Activated CD4-positive, alpha-beta T cell treated with anti-CD3 and anti-CD28 coated beads, Interleukin-2, amount 50 U/mL, for 16 hours (primary cell): ENCODE data around the gene CDKL1.

Source experiments
- DNase-seq: peaks from one replicate; pipeline ENCODE4 v3.0.0-alpha.2; 2020

CDKL1 gene

GRCh38 chr14:50396631-50397389, at the start of gene CDKL1:
TSS of gene CDKL1 (minus strand) at chr14:50396881. CDS start at chr14:50395868, 1,013 bp downstream.
- DNase-seq: peak; percentile 42

GRCh38 chr14:50434528-50434927, 37.8 kb upstream of the CDKL1 start:
- no peak for DNase-seq

- DNase-seq: no peak
Observed at GRCh38 chr14:50432131-50432530, 35.5 kb upstream of the CDKL1 start.

DNA sequence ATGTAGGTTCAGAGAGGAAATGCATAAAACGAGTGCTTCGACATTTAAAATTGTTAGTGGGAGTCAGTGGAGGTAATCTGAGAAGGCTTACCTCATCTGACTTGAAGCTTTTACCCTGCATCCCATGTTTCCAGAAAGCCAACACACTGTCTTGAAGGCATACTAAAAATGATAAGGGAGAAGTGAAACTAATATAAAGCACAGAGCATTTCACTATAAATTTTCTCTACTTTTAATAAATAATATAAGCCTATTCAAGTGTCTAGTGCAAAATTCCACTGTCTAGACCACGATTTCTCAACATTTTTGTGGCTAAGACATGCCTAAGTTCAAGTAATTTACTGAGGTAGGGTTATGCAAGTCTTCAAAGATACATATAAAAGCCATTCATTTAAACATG, 29.1 kb upstream of the CDKL1 start:
- no peak for DNase-seq

GRCh38 chr14:50425105-50425504, 28.4 kb upstream of the CDKL1 start:
- DNase-seq: no peak

- DNase-seq: no peak
Observed at GRCh38 chr14:50423529-50423928, 26.8 kb upstream of the CDKL1 start.

DNA sequence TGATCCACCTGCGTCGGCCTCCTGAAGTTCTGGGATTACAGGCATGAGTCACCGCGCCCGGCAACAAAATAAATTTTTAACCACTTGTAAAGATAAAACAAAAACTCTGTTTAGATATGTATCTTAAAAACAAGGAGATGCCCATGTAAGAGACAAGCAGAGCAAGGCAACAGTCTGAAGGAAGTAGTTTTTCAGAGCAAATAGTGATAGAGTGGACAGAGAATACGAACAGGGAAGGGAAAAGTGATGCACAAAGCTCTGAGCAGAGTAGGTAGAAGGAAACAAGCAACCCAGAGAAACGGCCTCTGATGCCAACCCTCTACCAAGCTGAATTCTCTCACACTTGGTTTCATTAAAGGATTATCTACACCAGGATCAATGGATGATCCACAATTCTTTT, 24.8 kb upstream of the CDKL1 start:
- DNase-seq: no peak

DNA sequence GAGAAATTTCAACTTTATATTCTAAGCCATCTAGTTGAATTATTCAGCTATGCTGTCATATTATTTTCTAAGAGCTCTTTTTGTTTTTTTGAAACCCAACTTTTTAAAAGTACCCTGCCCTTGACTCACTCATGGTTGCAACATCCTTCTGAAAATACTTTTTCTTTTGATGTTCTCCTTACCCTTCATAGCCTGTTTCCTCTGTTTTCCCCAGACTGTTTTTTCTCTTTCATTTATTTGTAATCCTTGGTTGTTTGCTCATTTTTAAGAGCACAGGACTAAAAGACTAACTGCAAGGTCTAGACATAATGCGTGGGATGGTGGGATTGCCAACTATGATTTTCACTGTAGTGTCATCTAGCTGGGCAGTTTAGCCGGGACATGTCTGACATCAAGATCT, 21.2 kb upstream of the CDKL1 start:
- DNase-seq: no peak

DNA sequence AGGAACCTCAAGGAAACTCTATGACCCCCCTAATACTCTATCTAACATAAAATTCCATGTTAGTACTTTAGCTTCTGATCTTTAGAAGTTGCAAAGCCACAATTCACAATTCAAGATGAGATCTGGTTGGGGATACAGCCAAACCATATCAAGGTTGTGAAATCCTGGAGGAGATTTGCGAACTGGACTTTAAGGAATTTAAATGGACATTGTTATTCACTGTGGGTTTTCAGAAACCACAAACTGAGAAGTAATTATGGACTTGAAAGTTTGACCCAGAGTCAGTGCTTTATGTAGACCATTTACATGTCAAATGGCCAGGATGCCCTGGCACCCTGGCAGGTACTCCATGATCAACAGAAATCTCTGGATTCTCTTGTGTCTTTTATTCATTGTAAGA, 14.2 kb upstream of the CDKL1 start:
- no peak for DNase-seq

GRCh38 chr14:50410071-50410470, 13.4 kb upstream of the CDKL1 start:
- no peak for DNase-seq

DNA sequence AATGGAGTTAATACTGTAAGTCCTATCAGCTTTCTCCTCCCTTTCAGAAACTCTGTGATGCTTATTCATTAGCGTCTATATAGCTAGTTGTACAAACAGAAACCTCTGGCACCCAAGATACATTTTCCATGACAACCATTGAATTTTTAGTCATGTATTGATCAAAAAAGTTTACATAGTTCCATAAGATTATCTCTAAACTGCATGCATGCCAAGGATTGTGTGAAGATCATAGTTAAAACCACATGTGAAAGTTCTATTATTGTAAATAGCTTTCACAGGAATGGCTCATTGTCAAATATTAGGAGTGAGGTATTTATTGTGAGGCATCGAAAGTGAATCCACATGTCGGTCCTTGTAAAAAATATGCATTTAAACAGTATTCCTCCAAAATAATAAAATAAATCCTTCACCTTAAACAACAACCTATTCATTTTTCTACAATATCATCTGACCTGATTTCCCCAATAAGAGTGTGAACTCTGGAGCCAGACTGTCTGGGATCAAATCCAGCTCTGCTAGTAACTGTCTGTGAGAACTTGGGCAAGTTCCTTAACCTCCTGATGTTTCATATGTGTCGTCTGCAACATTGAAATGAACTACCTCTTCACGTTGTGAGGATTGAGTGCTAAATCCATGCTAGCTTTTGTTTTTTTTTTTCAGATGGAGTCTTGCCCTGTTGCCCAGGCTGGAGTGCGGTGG, 10.6 kb upstream of the CDKL1 start:
- no peak for DNase-seq

DNA sequence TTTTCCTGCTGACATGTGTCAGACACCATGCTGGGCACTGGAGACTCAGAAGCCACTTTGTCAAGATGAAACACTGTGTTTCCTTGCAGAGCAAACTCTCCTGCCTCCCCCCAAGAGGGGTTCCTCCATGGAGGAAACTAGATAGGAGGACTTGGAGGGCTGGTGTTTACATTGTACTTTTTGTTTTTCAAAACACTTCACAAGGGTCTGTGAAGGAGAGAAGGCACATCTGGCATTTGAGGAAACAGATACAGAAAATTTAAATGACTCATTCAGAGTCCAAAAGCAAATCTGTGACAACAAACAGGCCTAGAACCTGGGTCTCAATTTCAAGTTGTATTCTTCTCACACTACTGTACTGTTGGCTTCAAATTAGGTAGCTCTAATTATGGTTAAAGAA, 6.7 kb upstream of the CDKL1 start:
- no peak for DNase-seq

- DNase-seq: no peak
Observed at GRCh38 chr14:50402965-50403364, 6.3 kb upstream of the CDKL1 start.

DNA sequence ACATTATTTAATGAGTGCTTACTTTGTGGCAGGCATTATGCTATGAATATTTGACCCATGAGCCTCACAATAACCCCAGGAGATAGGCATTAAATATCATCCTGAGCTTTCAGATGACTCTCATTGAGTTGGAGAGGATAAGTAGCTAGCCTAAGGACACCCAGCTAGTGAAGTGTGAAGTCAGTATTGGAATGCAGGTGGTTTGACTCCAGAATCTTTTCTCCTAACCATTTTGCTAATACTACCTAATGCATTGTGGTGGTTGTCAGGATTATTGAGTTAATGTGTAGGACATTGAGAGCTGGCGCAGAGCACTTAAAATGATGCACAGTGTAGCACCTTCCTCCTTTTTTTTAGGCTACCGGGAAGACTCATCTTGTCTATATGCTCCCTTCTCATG, 3.8 kb upstream of the CDKL1 start:
- no peak for DNase-seq

DNA sequence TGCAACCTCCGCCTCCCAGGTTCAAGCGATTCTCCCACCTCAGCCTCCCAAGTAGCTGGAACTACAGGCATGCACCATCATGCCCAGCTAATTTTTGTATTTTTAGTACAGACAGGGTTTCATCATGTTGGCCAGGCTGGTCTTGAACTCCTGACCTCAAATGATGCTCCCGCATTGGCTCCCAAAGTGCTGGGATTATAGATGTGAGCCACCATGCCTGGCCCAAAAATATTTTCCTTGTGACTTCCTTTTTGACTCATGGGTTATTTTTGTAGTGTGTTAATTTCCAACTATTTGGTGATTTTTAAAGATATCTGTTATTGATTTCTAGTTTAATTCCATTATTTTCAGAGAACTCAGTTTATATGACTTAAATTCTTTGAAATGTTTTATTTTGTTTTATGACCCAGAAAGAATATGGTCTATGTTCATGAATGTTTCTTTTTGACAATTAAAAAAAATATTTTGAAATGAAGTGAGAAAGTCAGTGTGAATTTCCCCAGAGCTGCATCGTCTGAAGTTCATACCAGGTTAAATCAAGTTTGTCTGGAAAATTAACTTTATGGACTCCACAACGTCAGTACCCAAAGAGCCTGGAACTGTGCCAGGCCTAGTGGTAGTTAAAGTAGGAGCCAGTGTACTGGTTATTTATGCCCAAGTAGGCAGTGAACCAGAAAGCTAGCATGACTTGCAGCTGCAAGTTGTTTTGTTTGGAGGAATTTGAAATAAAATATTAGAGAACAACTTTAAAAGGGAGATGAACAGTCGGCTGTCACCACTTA, 2.8 kb upstream of the CDKL1 start:
- DNase-seq: no peak

DNA sequence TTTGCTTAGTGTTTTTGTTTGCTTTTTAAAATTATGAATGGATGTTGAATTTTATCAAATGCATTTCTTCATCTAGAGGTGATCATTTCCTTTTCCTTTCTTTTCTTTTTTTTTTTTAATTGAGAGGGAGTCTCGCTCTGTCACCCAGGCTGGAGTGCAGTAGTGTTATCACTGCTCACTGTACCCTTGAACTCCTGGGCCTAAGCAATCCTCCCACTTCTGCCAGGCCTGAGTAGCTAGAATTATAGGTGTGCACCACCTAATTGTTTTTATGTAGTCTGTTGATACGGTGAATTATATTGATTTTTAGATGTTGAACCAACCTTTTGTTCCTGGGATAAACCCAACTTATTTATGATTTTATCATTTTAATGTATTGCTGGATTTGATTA, 1.5 kb upstream of the CDKL1 start:
- no peak for DNase-seq

DNA sequence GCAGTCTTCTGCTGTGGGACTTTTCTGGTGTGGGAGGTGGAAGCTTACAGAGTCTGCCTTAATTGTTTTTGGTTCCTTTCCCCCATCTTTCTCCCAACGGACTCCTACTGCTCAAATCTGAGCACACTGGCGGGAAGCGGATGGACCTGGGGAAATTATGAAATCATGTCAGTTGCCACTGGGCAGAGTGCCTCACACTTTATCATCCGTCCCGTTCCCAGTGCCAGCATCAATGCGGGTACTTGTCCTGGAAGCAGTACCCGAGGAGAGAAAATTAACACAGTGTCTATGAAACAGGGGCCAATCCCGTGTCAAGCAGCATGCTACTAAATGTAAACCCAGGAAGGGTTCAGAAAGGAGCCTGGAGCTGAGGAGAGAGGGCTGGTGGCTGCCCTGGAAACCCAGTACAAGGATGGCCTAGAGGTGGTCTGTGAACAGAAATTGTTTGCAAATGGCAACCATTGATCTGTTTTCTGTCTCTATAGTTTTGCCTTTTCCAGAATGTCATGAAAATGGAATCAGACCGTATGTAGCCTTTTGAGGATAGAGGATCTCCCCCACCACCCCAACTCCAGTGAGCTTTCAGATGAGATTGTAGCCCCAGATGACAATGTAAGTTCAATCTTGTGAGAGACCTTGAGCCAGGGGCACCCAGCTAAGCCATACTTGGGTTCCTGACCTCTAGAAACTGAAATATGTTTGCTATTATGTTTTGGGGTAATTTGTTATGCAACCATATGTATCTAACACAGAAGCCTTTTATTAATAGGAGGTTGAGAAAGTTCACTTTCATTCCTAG, 908 bp upstream of the CDKL1 start:
- DNase-seq: no peak

DNA sequence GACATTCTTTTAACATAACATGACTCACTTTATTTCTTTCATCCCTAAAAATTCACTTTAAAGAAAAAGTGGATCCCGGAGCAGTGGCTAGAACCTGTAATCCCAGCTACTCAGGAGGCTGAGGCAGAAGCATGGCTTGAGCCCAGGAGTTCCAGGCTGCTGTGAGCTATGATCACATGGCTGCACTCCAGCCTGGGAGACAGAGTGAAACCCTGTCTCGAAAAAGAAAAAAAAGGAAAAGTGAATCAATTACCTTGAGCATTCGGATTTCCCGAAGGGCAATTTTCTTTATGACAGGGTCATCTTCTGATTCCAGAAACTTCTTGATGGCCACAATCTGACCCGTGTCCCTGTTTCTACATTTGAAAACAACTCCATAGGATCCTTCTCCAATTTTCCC, 1.2 kb downstream of the CDKL1 start:
- DNase-seq: no peak

- DNase-seq: no peak
Observed at GRCh38 chr14:50394713-50395112, 2.0 kb downstream of the CDKL1 start.

GRCh38 chr14:50389668-50390441, 6.8 kb downstream of the CDKL1 start:
- DNase-seq: no peak

DNA sequence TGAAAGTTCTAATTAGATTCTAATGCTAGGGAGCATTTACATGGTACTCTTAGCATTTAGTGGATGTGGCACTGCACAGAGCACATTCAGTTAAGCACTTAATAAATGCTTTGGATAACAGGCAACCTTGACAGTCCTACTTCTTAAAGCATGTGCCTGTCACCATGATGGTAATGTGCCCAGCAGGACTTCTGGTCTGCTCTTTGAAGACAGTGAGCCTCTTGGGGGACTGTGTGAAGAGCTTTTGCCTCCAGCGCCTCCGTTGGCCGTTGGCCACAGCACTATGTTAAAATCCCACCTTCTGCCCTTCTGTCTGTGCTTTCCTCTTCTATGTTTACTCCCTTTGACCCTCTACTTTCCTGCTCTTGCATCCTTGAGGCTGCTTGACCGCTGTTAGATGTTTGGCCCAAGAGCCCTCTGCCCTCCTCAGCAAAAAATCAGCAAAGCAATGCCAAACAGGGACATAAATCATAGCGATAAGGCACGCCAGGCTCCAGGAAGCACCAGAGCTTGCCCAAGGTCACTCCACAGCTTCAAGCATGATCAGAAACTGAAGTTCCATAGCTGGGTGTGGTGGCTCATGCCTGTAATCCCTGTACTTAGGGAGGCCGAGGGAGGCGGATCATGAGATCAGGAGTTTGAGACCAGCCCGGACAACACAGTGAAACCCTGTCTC, 8.3 kb downstream of the CDKL1 start:
- DNase-seq: no peak

DNA sequence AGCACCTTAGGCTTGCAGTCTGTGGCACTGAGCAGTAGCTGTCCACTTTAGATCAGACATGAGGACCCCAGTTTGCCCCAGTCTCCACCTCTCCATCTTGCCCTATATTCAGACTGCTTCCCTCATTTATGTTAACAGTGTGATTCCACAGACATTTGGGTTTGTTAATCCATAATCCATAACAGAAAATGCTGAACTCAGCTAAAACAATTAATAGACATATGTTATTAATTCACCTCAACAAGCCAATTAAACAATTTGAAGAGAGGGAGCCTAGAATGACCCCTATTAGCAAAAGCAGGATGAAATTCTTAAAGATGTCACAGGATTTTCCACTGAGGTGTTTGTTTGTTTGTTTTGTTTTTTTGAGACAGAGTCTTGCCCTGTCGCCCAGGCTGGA, 9.1 kb downstream of the CDKL1 start:
- DNase-seq: no peak
